HepG2 (cell line): ENCODE data around the gene TRMT2A. TPM values are rescaled to one million over a fixed set of nuclear protein-coding genes. Genes with fewer than 3 reads are reported as not detected.
A peak's percentile ranks its signal among the peaks of the same experiment; 100 is the strongest.

Experiments used
- ATAC-seq: fragments of 200-7000 bp; cut with Tn5 transposase; 3 replicates; pipeline ENCODE4 v1.9.1; 2020; ENCODE audit warnings: mild to moderate bottlenecking, moderate library complexity
- BruUV-seq: library from RNA; stranded (reverse); fragments of 400-500 nt; replicated peaks from 2 replicates; lab custom pipeline; 2021; lab: Mats Ljungman, UMichigan
- CTCF ChIA-PET: fragments of 300-600 bp; formaldehyde crosslinking; extraction: SDS; loops from one replicate; lab custom pipeline; 2021; ENCODE audit warnings: low total read pairs, inconsistent platforms, low intra/inter-chr PET ratio; lab: Yijun Ruan, JAX
- POLR2A ChIA-PET: fragments of 350-600 bp; sonication (Branson Sonifier 250); formaldehyde crosslinking; loops from one replicate; lab custom pipeline; 2020; ENCODE audit warnings: antibody characterized with exemption, inconsistent platforms; lab: Yijun Ruan, JAX
- DNase-seq: peaks from one replicate; pipeline ENCODE4 v3.0.0-alpha.2; 2015; ENCODE audit warnings: low spot score
- FAIRE-seq: peaks from 3 replicates; lab custom pipeline; 2011; peaks lifted over from hg19 to GRCh38; lab: Jason Lieb, UNC
- H2AFZ ChIP-seq: one replicate; pipeline ENCODE4 v1.6.1; 2011; ENCODE audit warnings: low read length, inconsistent platforms
- H3K27ac ChIP-seq: fragments of 300-600 bp; 3 replicates; pipeline ENCODE4 v1.8.0; 2011; ENCODE audit warnings: mixed run types, mild to moderate bottlenecking, mixed read lengths, low read length, inconsistent platforms; ENCODE audit not compliant: insufficient read depth; ENCODE audit errors: extremely low read length
- H3K27me3 ChIP-seq, 2 experiments: fragments of 200-600 bp in 1 of 2; 2 replicates in 1 of 2; 3 replicates in 1 of 2; pipeline versions ENCODE4 v1.6.0 to v1.8.0; 2011; ENCODE audit warnings: low read length in 2 of 2, mild to moderate bottlenecking in 2 of 2, moderate library complexity in 2 of 2, inconsistent platforms in 1 of 2; ENCODE audit not compliant: insufficient read depth in 2 of 2, control insufficient read depth in 1 of 2
- H3K36me3 ChIP-seq, 2 experiments: fragments of 200-600 bp in 1 of 2; replicated peaks in 1 of 2; 2 replicates in 1 of 2; 3 replicates in 1 of 2; pipeline versions ENCODE4 v1.5.1 to v1.8.0; 2011; ENCODE audit warnings: low read length in 2 of 2, inconsistent platforms in 1 of 2; ENCODE audit not compliant: insufficient read depth in 2 of 2, control insufficient read depth in 1 of 2
- H3K4me1 ChIP-seq: 2 replicates; pipeline ENCODE4 v1.5.1; 2012; ENCODE audit warnings: low read length, inconsistent platforms; ENCODE audit not compliant: insufficient read depth
- H3K4me2 ChIP-seq: 2 replicates; pipeline ENCODE4 v1.6.0; 2011; ENCODE audit warnings: low read depth, low read length, inconsistent platforms
- H3K4me3 ChIP-seq, 3 experiments: fragments of 200-600 bp in 1 of 3; sonication (generic), shearing (Covaris generic) in 1 of 3; replicated peaks in 1 of 3; 2 replicates each; pipeline ENCODE4 v1.5.1; 2011 to 2016; ENCODE audit warnings: low read length in 3 of 3, inconsistent platforms in 2 of 3, low read depth in 2 of 3, mild to moderate bottlenecking in 2 of 3, control low read depth in 1 of 3, mixed read lengths in 1 of 3; ENCODE audit not compliant: insufficient read depth in 1 of 3
- H3K79me2 ChIP-seq: one replicate; pipeline ENCODE4 v1.6.1; 2011; ENCODE audit warnings: low read length, inconsistent platforms; ENCODE audit not compliant: insufficient read depth
- H3K9ac ChIP-seq: 2 replicates; pipeline ENCODE4 v1.6.0; 2011; ENCODE audit warnings: mild to moderate bottlenecking, low read depth, low read length, inconsistent platforms; ENCODE audit not compliant: insufficient read depth
- H3K9me3 ChIP-seq: 2 replicates; pipeline ENCODE4 v1.5.1; 2012; ENCODE audit warnings: mild to moderate bottlenecking, low read length
- H4K20me1 ChIP-seq: 2 replicates; pipeline ENCODE4 v1.6.0; 2011; ENCODE audit warnings: inconsistent platforms, mild to moderate bottlenecking, low read length, moderate library complexity; ENCODE audit not compliant: insufficient read depth
- EEA1 ChIP-seq: sonication (generic); formaldehyde crosslinking; IDR thresholded peaks from 2 replicates; pipeline ENCODE4 v1.5.1; 2020; ENCODE audit warnings: mild to moderate bottlenecking, missing genetic modification reagents, borderline replicate concordance
- MBNL3 ChIP-seq: fragments of 250-450 bp; sonication (Bioruptor Pico); conservative IDR thresholded peaks from 2 replicates; pipeline ENCODE4 v1.8.0; 2022; ENCODE audit warnings: mild to moderate bottlenecking, inconsistent platforms
- POLR2A ChIP-seq, 2 experiments: IDR thresholded peaks; 2 replicates each; pipeline ENCODE4 v1.6.1; 2011; ENCODE audit warnings: low read depth in 2 of 2, low read length in 2 of 2, mild to moderate bottlenecking in 1 of 2, moderate library complexity in 1 of 2; ENCODE audit not compliant: insufficient read depth in 1 of 2
- ZNF430 ChIP-seq: sonication (generic); formaldehyde crosslinking; IDR thresholded peaks from 2 replicates; pipeline ENCODE4 v1.9.0; 2021; ENCODE audit warnings: mild to moderate bottlenecking, missing genetic modification reagents
- WGBS: methylation state at CpG from one replicate; pipeline ENCODE4 v1.1.6; 2017; ENCODE audit warnings: low lambda C conversion rate; 5-methylcytosine and 5-hydroxymethylcytosine counted together
- in situ Hi-C: cut with HindIII; loops from 2 replicates; pipeline ENCODE4 v1.10.0; 2017; ENCODE audit warnings: low pct_unique_long_range_greater_than_20kb; ENCODE audit not compliant: extremely low pct_ligation_motif_present
- intact Hi-C: fragments of 100-400 bp; cut with micrococcal nuclease; formaldehyde crosslinking; loops from one replicate; pipeline ENCODE4 v1.10.0; 2022; ENCODE audit not compliant: unreplicated experiment
- polyA plus RNA-seq, 8 experiments: library from polyadenylated mRNA; depleted of rRNA in 3 of 8; stranded (reverse) in 7 of 8; unstranded in 1 of 8; fragments of >200 nt; fragmentation: Illumina TruSeq in 4 of 8; extraction: Trizol in 4 of 8; gene quantifications; 2 replicates each; pipeline versions ENCODE4 v1.2.1 to v1.2.3, GENCODE V29; 2011 to 2016; ENCODE audit warnings: low read depth in 4 of 8, missing spikeins in 1 of 8, mixed read lengths in 1 of 8; ENCODE audit not compliant: insufficient read depth in 1 of 8
- total RNA-seq, 5 experiments: library from RNA; depleted of rRNA; stranded (reverse); fragments of >200 nt; fragmentation: Illumina TruSeq; extraction: Trizol; gene quantifications; 2 replicates each; pipeline ENCODE4 v1.2.3, GENCODE V29; 2016; ENCODE audit warnings: low read depth in 1 of 5
- TF ChIP-seq, protein P1 (sequence below): IDR thresholded peaks from 2 replicates; pipeline ENCODE4 v1.6.1; 2016; ENCODE audit warnings: low read depth, missing genetic modification reagents, missing compliant biosample characterization
- TF ChIP-seq, protein P2 (sequence below): IDR thresholded peaks from 2 replicates; pipeline ENCODE4 v1.6.1; 2012; ENCODE audit warnings: low read depth, low read length, improper control_type of control experiment
- TF ChIP-seq, protein P3 (sequence below): IDR thresholded peaks from 2 replicates; pipeline ENCODE4 v1.6.1; 2016; ENCODE audit warnings: missing compliant biosample characterization, missing genetic modification reagents, borderline replicate concordance

TRMT2A gene
- total and polyA plus RNA-seq, 2 of the 13 experiments (the other 11 are each of a cell fraction or from before 2014, with no cell fraction given) = 24.0 to 30.3 TPM

DNA sequence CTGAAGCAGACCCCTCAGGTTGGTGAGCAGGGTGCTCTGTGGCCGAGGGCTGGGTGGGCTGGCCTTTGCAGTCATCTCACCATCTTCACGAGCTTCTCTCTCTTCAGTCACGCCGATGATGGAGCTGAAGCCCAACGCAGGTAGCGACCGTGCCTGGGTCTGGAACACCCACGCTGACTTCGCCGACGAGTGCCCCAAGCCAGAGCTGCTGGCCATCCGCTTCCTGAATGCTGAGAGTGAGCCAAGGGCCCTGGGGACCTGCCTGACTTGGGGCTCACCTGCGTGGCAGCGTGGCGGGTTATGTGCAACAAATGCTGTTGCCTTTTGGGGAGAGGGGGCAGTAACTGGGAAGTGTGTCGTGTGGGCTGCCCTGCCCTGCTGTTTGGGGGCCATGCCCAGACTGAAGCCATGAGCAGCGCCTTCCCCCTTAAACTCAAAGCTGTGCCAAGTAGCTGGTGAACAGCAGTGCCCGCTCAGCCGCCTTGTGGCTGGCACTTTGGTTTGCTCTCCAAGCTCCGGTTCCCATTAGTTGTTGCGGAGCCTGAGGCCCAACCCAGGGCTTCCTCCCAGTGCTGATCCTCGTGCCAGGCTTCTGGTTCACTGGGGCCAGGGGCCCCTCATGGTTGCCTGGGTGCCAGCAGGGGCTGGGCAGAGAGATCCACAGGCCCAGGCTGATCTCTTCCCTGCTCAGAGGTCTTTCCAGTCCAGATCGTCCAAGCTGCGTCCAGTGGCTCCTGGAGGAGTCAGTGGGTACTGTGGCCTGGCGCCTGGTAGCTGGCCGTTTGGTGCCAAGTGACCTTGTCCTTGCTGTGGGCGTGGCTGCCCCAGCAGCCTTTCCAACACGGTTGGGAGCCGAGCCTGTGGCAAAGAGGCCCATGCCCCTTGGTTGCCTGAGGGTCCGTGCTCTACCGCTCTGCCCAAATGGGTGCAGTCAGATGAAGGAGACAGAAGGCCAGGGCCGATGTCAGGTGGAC is 8.5 kb upstream of the TRMT2A start (continued):
- TF ChIP-seq MBNL3 = no peak

DNA sequence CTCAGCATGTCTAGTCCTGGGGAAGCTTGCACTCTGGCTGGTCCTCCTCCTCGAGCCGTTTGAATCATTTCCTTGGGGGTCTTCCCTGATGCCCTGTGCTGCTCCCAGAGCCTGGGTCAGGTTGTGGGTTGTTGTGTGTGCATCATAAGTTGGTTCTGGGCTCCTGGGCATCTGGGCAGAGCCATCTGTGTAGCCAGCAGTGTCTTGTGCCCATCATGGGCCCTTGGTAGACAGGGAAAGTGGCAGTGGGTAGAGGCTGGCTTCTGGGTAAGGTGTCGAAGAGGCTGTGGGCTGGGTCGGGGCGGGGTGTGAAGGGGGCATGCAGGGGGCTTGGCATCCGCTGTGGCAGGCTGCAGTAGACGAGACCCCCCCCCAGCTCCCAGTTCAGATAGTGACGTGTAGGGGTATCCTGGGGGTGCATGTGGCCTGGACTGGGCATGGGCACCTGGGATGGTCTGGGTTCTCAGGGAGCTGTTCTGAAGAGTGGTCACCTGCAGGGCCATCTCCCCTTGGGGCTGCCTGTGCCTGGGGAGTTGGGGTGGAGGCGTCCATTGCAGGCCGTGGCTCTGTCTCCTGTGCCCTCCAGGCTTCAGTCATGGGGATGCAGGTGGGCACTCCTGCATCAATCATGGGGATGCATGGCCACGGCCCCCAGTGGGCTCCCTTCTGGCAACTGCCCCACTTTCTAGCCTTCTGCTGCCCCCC is 7.2 kb upstream of the TRMT2A start:
- ATAC-seq (no peak), FAIRE-seq (no peak), DNase-seq (no peak)
- H3K27ac ChIP-seq = no peak overlapping the region
- H3K79me2 ChIP-seq = peaks cover 31% of the 10 kb centered on the region
- H3K4me2 ChIP-seq = no peak overlapping the region
- in situ Hi-C loops (no loop called here), intact Hi-C loops (no loop called here)
- H3K4me3 ChIP-seq = no peak overlapping the region
- ChIA-PET POLR2A (no interaction called here), CTCF (no interaction called here)
- peaks cover 9% of the 10 kb centered on the region; the same call in 1 of the 2 replicates for H4K20me1 ChIP-seq
- peaks cover 49% of the 10 kb centered on the region for H3K4me1 ChIP-seq
- no peaks in the 10 kb centered on the region for H3K27me3 ChIP-seq
- no TSS peak for BruUV-seq
- no peak overlapping the region for H3K9ac ChIP-seq
- no peak overlapping the region for H2AFZ ChIP-seq
- no peak for TF ChIP-seq ZNF430
- TF ChIP-seq, protein P1, sequence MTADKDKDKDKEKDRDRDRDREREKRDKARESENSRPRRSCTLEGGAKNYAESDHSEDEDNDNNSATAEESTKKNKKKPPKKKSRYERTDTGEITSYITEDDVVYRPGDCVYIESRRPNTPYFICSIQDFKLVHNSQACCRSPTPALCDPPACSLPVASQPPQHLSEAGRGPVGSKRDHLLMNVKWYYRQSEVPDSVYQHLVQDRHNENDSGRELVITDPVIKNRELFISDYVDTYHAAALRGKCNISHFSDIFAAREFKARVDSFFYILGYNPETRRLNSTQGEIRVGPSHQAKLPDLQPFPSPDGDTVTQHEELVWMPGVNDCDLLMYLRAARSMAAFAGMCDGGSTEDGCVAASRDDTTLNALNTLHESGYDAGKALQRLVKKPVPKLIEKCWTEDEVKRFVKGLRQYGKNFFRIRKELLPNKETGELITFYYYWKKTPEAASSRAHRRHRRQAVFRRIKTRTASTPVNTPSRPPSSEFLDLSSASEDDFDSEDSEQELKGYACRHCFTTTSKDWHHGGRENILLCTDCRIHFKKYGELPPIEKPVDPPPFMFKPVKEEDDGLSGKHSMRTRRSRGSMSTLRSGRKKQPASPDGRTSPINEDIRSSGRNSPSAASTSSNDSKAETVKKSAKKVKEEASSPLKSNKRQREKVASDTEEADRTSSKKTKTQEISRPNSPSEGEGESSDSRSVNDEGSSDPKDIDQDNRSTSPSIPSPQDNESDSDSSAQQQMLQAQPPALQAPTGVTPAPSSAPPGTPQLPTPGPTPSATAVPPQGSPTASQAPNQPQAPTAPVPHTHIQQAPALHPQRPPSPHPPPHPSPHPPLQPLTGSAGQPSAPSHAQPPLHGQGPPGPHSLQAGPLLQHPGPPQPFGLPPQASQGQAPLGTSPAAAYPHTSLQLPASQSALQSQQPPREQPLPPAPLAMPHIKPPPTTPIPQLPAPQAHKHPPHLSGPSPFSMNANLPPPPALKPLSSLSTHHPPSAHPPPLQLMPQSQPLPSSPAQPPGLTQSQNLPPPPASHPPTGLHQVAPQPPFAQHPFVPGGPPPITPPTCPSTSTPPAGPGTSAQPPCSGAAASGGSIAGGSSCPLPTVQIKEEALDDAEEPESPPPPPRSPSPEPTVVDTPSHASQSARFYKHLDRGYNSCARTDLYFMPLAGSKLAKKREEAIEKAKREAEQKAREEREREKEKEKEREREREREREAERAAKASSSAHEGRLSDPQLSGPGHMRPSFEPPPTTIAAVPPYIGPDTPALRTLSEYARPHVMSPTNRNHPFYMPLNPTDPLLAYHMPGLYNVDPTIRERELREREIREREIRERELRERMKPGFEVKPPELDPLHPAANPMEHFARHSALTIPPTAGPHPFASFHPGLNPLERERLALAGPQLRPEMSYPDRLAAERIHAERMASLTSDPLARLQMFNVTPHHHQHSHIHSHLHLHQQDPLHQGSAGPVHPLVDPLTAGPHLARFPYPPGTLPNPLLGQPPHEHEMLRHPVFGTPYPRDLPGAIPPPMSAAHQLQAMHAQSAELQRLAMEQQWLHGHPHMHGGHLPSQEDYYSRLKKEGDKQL (CRISPR knock-in tag) = no peak
- TF ChIP-seq, protein P2, sequence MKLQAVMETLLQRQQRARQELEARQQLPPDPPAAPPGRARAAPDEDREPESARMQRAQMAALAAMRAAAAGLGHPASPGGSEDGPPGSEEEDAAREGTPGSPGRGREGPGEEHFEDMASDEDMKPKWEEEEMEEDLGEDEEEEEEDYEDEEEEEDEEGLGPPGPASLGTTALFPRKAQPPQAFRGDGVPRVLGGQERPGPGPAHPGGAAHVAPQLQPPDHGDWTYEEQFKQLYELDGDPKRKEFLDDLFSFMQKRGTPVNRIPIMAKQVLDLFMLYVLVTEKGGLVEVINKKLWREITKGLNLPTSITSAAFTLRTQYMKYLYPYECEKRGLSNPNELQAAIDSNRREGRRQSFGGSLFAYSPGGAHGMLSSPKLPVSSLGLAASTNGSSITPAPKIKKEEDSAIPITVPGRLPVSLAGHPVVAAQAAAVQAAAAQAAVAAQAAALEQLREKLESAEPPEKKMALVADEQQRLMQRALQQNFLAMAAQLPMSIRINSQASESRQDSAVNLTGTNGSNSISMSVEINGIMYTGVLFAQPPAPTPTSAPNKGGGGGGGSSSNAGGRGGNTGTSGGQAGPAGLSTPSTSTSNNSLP = no peak
- TF ChIP-seq EEA1 (CRISPR knock-in tag) = no peak
- peak in 1 of 2 experiments; percentile 19; a peak in 1 of 4 replicates for TF ChIP-seq POLR2A (IDR thresholded peaks at IDR 0.05; ENCODE audit: insufficient read depth in 1 of 2, low read depth in 2 of 2, low read length in 2 of 2)
- TF ChIP-seq, protein P3, sequence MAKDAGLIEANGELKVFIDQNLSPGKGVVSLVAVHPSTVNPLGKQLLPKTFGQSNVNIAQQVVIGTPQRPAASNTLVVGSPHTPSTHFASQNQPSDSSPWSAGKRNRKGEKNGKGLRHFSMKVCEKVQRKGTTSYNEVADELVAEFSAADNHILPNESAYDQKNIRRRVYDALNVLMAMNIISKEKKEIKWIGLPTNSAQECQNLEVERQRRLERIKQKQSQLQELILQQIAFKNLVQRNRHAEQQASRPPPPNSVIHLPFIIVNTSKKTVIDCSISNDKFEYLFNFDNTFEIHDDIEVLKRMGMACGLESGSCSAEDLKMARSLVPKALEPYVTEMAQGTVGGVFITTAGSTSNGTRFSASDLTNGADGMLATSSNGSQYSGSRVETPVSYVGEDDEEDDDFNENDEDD (CRISPR knock-in tag) = no peak
- H3K36me3 ChIP-seq = peaks cover 30 to 77% of the 10 kb centered on the region in 2 experiments
- 98% methylated on average over 6 of the region's 11 CpGs for WGBS
- no peaks in the 10 kb centered on the region for H3K9me3 ChIP-seq
